Myocyte (in vitro differentiated cells): ENCODE results near the gene CFAP91. TPM values are rescaled to one million over a fixed set of nuclear protein-coding genes. Genes with fewer than 3 reads are reported as not detected.
A peak's percentile ranks its signal among the peaks of the same experiment; 100 is the strongest.
"Not testable (repeated sequence)": the region's sequence is repeated elsewhere in the genome, so short reads cannot be mapped to it uniquely, and the experiment has no call there.

Experiments used
- DNase-seq: peaks from one replicate; pipeline ENCODE4 v3.0.0-alpha.2; 2012; ENCODE audit warnings: low read depth
- total RNA-seq: library from RNA; depleted of rRNA; stranded (reverse); fragments of >200 nt; gene quantifications from 2 replicates; pipeline ENCODE4 v1.2.3, GENCODE V29; 2014

CFAP91 gene
- total RNA-seq, 1 donor from 2014 or later: 0.45 TPM

GRCh38 chr3:119676771-119677640 is 25.8 kb upstream of the CFAP91 start, which contains the start of gene COX17:
COX17 (minus strand) TSS chr3:119677406; CDS start chr3:119677310, 96 bp downstream.
- DNase-seq: peak; percentile 96

GRCh38 chr3:119677641-119677934 is 25.2 kb upstream of the CFAP91 start:
- DNase-seq: no peak

GRCh38 chr3:119678209-119678608 is 24.6 kb upstream of the CFAP91 start:
- not testable (repeated sequence) for DNase-seq

- DNase-seq: no peak
Observed at GRCh38 chr3:119679874-119680273, 22.9 kb upstream of the CFAP91 start.

- DNase-seq: peak; percentile 55
Observed at GRCh38 chr3:119681279-119681678, 21.5 kb upstream of the CFAP91 start.

GRCh38 chr3:119683421-119683820 is 19.4 kb upstream of the CFAP91 start:
- DNase-seq: no peak

- DNase-seq: peak; percentile 19
Observed at GRCh38 chr3:119690043-119690656, 12.7 kb upstream of the CFAP91 start.

GRCh38 chr3:119695480-119695879 is 7.3 kb upstream of the CFAP91 start:
- DNase-seq: no peak

GRCh38 chr3:119697394-119697793 is 5.4 kb upstream of the CFAP91 start:
- DNase-seq: no peak

- no peak for DNase-seq
Observed at GRCh38 chr3:119700269-119700919, 2.4 kb upstream of the CFAP91 start.

GRCh38 chr3:119700920-119701734 is 1.7 kb upstream of the CFAP91 start:
- no peak for DNase-seq

GRCh38 chr3:119703820-119704531 is 1.2 kb downstream of the CFAP91 start:
- no peak for DNase-seq

- DNase-seq: no peak
Observed at GRCh38 chr3:119715105-119715504, 12.3 kb downstream of the CFAP91 start.

GRCh38 chr3:119716998-119717397 is 14.2 kb downstream of the CFAP91 start:
- DNase-seq: no peak

- no peak for DNase-seq
Observed at GRCh38 chr3:119717520-119717919, 14.7 kb downstream of the CFAP91 start.

- DNase-seq: no peak
Observed at GRCh38 chr3:119723022-119723421, 20.2 kb downstream of the CFAP91 start.

- no peak for DNase-seq
Observed at GRCh38 chr3:119726909-119727308, 24.1 kb downstream of the CFAP91 start.

GRCh38 chr3:119729996-119730395 is 27.2 kb downstream of the CFAP91 start:
- no peak for DNase-seq

- peak; percentile 52 for DNase-seq
Observed at GRCh38 chr3:119731560-119732343, 28.9 kb downstream of the CFAP91 start.

GRCh38 chr3:119733812-119734211 is 31.0 kb downstream of the CFAP91 start:
- no peak for DNase-seq
